Duodenal mucosa (tissue), 2 donors: ENCODE results near the gene NOTUM.

Experiments
- H3K27ac ChIP-seq: one replicate; pipeline ENCODE4 v1.7.0; 2013; ENCODE audit warnings: low read depth, low read length
- H3K27me3 ChIP-seq, 2 donors: one replicate each; pipeline ENCODE4 v1.7.0; 2013; ENCODE audit warnings: low read length in 2 of 2, control low read depth in 1 of 2; ENCODE audit not compliant: insufficient read depth in 2 of 2, control insufficient read depth in 1 of 2
- H3K36me3 ChIP-seq, 2 donors: one replicate each; pipeline ENCODE4 v1.7.0; 2013; ENCODE audit warnings: low read length in 2 of 2, control low read depth in 1 of 2; ENCODE audit not compliant: insufficient read depth in 2 of 2, control insufficient read depth in 1 of 2
- H3K4me1 ChIP-seq, 2 donors: one replicate each; pipeline ENCODE4 v1.7.0; 2013; ENCODE audit warnings: low read length in 2 of 2, control low read depth in 1 of 2; ENCODE audit not compliant: insufficient read depth in 2 of 2, control insufficient read depth in 1 of 2
- H3K4me3 ChIP-seq, 2 donors: one replicate each; pipeline ENCODE4 v1.7.0; 2013; ENCODE audit warnings: low read length in 2 of 2, low read depth in 1 of 2
- H3K9ac ChIP-seq, 2 donors: one replicate each; pipeline ENCODE4 v1.7.0; 2013; ENCODE audit warnings: low read length in 2 of 2, low read depth in 1 of 2
- H3K9me3 ChIP-seq, 2 donors: one replicate each; pipeline ENCODE4 v1.7.0; 2013; ENCODE audit warnings: low read length in 2 of 2, control low read depth in 1 of 2; ENCODE audit not compliant: control insufficient read depth in 1 of 2

NOTUM gene

DNA sequence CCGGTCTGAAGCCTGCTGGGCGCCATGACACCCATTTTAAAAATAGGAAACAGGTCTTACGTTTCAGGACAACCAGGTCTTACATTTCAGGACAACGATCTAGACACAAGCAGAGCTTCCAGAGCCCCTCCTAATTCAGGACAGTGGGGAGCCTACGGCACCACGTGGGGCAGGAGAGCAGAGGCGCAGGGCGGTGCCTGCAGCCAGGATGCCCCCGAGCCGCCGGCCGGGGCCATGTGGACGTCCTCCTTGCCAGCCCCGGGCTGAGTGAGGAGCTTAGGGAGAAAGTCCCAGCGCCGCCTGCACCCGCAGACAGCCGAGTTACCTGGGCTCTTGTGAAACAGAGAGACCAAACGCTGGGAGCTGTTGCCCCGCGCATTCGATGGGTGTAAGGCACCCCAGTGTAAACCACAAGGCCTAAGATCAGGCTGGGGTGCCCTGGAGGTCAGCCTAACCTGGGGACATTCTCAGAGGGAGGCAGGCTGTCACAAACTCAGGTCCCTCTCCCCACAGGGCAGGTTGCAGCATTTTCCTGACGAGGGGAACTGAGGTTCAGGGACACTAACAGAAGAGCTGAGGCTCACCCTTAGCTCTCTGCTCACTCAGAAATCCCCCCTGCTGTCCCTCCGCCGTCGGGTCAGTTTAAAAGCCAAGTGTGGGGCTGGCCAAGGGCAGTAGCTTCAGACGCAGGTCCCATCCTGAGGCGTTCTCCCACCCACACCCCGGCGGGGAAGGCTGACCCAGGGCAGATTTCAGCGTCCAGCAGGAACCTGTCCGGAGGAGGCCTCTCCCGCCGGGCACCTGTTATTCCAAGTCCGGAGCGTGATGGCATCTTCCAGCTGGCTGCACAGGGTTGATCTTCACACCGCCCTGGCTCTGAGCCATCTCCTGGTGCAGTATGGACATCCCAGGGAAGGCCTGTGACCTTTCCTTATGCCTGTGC is 1.8 kb upstream of the NOTUM start:
- Histone ChIP-seq H3K9me3 (no peaks in the 10 kb centered on the region), H3K36me3 (no peaks in the 10 kb centered on the region), H3K27ac (no peak overlapping the region), H3K4me1 (peaks cover 6 to 15% of the 10 kb centered on the region in 2 donors), H3K4me3 (no peak overlapping the region), H3K27me3 (peaks cover 31 to 33% of the 10 kb centered on the region in 2 donors), H3K9ac (no peak overlapping the region)

DNA sequence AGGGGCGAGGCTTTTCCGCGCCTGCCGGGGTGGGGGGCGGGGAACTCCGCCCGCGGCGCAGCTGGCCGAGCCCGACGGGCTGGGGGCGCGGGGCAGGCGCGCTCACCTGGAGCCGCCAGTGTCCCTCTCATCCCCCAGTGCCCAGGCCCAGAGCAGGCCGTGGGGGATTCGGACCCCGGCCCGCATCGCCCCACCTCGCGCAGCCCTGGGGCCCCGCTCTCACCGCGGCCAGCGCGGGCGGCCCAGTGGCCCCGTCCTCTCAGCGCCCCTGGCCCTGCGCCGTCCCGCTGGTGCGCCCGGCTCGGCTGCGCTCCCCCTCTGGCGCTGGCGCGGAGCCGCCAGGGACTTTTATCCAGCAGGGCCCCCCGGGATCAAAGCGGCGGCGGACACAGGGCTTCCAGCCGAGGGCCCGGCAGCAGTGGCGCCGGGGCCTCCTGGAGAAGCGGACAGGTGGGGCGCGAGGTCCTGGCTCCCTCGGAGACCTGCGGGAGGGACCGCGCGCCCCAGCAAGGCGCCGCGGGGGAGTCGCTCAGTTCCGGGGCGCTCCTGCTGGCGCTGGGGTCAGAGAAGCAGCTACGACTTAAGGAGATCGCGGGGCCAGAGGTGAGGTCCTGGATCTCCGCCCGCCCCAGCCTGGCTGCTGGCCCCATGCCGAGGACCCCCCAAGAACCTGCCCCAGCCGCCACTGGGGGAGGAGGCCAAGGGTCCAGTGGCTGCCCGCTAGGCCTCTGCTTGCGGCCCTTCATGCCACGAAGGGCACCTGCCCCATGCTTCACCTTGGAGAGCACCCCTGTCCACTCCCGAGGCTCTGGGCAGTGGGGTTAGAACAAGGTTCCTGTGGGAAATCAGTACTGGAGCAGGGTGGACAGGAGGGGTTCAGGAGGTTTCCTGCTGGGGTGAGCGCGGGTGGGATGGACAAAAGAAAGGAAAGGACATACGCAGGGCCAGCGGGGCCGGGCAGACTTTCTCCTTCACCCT is 823 bp upstream of the NOTUM start:
- no peak overlapping the region for H3K9ac ChIP-seq
- H3K4me1 ChIP-seq: peaks cover 0 to 5% of the 10 kb centered on the region in 2 donors
- H3K4me3 ChIP-seq: no peak overlapping the region
- H3K27ac ChIP-seq: no peak overlapping the region
- peaks cover 31 to 33% of the 10 kb centered on the region in 2 donors for H3K27me3 ChIP-seq
- no peaks in the 10 kb centered on the region for H3K36me3 ChIP-seq
- no peaks in the 10 kb centered on the region for H3K9me3 ChIP-seq

DNA sequence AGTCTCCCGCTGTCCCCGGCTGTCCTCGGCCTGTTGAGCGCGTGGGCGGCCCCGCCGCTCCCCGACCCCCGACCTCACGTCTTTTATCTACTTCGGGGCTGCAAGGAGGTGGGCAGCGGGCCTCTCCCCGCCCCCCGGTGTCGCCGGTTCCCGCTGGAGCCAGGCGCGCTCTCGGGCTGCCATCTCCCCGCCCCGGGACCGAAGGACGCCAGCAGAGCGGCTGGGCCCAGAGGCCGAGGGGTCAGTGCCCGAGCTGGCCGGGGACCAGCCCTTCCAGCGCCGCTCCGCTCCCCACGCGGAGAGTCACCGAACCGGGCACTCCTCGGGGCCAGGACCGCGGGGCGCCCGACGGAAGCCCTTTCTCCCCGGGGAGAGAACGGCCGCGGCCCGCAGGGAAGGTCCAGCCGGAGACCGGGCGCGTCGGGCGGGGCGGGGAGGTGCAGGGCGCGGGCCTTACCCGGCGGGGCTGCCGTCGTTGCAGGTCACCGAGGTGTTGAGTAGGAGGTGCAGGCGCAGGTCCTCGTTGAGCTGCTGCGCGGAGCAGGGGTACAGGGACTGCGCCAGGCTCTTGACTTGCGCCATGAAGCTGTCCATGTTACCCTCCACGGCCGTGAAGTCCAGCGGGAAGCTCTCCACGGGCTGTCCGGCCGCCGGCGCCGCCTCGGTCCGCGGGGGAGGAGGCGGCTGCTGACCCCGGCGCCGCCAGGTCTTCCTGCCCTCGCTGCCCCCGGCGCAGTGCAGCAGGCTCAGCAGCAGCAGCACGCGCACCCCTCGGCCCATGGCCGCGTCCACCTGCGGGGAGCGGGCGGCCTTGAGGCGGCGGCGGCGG is 643 bp downstream of the NOTUM start:
- H3K27ac ChIP-seq: no peak overlapping the region
- no peaks in the 10 kb centered on the region for H3K4me1 ChIP-seq
- no peaks in the 10 kb centered on the region for H3K9me3 ChIP-seq
- H3K36me3 ChIP-seq: no peaks in the 10 kb centered on the region
- H3K27me3 ChIP-seq: peaks cover 31 to 33% of the 10 kb centered on the region in 2 donors
- H3K4me3 ChIP-seq: peak overlapping the region in 1 of 2 donors; percentile 54
- H3K9ac ChIP-seq: no peak overlapping the region

DNA sequence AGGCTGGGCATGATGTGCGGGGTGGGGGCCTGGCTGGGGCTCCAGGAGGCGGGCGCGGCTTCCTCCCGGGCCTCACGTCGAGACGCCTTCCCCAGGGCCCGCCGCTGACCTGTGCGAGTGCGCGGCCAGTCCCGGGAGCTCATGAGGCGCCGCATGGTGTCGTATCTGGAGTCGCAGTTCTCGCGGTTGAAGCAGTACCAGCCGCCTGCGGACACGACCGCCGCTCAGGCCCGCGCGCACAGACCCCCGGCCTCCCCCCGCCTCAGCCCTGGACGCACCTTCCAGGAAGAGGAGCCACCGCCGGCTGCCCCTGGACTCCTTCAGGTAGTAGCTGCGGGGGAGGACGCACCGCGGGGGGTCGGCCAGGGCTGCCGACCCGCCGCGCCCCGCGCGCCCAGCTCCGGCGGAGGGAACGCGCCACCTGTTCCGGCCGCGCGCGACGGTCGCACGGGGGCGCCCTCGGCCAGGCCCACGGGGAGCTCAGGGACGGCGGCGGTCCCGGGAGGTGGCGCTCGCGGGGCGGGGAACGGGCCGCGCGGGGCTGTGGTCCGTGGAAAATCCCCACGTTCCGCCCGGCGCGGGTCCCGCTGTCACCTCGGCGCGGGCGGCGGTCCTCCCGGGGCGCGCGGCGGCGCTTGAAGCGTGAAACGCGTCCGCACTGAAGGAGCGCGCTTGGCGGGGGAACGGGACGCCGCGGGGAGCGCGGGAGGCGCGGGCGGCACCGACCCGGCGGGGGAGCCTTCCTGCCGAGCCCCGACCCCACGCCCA is 1.4 kb downstream of the NOTUM start:
- Histone ChIP-seq H3K9ac (no peak overlapping the region), H3K4me3 (peak overlapping the region in 1 of 2 donors; percentile 54), H3K4me1 (no peaks in the 10 kb centered on the region), H3K27ac (no peak overlapping the region), H3K36me3 (no peaks in the 10 kb centered on the region), H3K27me3 (peaks cover 27 to 33% of the 10 kb centered on the region in 2 donors), H3K9me3 (no peaks in the 10 kb centered on the region)

DNA sequence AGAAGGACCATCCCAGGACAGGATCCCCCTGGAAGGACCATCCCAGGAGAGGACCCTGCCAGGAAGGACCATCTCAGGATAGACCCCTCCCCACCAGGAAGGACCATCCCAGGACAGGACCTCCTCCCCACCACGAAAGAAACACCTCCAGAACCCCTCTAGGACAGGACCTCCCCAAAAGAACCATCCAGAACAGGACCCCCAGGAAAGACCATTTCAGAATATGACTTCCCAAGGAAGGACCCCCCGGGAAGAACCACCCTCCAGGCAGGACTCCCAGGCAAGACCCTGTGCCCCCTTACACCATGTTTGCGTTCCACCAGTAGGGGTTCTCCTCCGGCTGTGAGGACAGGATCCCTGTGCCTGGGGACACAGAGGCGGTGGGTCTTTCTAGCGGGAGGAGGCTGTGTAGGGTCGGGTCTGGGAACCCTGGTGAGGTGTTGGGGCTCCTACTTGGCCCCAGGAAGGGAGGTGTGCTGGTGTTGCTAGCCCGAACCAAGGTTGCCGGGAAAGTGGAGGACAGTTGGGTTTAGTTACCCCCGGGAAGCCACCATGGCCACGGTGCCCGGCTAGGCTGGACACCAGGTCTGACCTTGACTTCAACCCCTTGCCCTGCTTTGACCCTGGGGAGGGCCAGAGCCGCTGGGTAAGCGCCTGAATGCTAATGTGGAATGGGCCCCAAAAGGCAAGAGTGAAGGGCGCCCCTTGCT is 2.2 kb downstream of the NOTUM start:
- no peak overlapping the region for H3K27ac ChIP-seq
- H3K36me3 ChIP-seq: no peaks in the 10 kb centered on the region
- no peaks in the 10 kb centered on the region for H3K4me1 ChIP-seq
- H3K27me3 ChIP-seq: peaks cover 25 to 31% of the 10 kb centered on the region in 2 donors
- H3K9ac ChIP-seq: no peak overlapping the region
- no peak overlapping the region for H3K4me3 ChIP-seq
- no peaks in the 10 kb centered on the region for H3K9me3 ChIP-seq

DNA sequence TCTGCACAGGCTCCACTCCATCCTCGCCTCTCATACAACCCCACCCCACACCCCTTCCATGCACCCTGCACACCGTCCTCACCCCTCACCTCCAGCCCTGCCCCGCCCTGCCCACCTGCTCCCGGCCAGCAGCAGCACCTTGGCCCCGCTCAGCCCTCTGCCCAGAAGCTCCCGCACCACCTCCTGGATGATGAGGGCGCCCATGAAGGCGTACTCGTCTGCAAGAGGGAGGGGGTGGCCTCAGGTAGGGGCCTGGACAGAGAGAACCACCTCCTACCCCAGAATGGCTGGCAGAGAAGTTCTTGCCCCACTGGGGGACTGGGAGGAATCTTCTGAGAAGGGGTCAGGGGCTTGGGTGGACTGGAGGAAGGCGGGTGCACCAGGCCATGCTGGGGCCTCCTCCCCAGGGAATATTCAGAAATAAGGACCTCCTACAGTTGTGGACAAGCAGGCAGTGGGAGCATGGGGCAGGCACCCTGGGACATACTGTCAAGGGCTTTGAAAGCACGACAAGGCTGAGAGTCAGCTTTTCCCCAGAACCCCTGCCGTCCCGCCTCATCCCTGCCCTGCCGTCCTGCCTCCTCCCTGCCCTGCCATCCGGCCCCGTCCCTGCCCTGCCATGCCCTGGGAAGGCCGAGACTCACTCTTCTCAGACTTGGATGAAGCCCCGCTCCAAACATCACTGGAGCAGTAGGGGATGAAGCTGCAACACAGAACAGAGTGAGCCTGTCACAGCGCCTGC is 3.1 kb downstream of the NOTUM start:
- H3K27me3 ChIP-seq: peaks cover 24 to 29% of the 10 kb centered on the region in 2 donors
- no peaks in the 10 kb centered on the region for H3K9me3 ChIP-seq
- H3K9ac ChIP-seq: no peak overlapping the region
- H3K4me1 ChIP-seq: no peaks in the 10 kb centered on the region
- no peak overlapping the region for H3K27ac ChIP-seq
- H3K4me3 ChIP-seq: no peak overlapping the region
- no peaks in the 10 kb centered on the region for H3K36me3 ChIP-seq

DNA sequence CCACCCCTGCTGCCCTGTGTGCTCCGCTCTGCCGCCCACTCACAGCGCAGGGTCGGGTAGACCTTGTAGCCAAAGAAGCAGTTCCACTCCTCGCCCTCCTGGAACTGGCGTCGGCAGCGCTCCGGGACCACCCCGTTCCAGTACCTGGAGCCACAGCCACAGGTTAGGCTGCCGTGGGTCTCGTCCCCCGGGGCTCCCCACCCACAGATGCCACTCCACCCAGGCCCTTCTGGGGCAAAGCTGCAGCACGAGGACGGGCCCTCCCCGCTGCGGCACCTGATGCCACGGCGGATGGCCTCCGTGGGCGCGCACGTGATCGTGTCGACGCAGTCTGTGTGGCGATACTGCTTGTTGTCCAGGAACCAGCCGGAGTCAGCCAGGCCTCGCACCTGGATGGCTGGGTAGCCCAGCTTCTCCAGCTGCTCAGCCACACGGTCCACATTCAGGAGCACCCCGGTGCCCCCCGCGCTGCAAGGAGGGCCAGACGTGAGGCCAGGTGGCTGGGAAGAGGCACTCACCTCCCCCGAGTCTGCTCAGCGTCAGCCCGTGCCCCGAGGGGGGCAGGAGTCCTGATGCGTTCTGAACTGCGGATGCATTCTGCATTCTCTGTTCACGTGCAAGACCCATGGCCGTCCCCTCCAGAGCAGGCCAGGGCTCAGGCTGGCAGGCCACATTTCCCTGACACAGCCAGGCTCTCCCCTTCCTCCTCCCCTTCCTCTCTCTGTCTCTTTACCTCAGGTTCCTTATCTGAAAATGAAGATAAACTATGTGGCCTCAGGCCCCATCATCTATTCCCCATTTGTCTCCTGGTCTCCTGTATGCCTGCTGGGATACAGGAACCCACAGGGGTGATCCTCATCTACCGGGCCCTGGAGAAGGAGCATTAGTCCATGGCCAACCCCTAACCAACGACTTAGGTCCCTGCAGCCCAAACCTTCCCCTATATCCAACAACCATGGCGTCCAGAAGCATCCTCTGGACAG is 4.1 kb downstream of the NOTUM start:
- H3K4me1 ChIP-seq: no peaks in the 10 kb centered on the region
- H3K27me3 ChIP-seq: peaks cover 14 to 22% of the 10 kb centered on the region in 2 donors
- H3K9me3 ChIP-seq: no peaks in the 10 kb centered on the region
- H3K9ac ChIP-seq: no peak overlapping the region
- no peaks in the 10 kb centered on the region for H3K36me3 ChIP-seq
- H3K27ac ChIP-seq: no peak overlapping the region
- no peak overlapping the region for H3K4me3 ChIP-seq
